ENCODE results near the gene SPC25.
"Not testable (repeated sequence)": the region's sequence is repeated elsewhere in the genome, so short reads cannot be mapped to it uniquely, and the experiment has no call there.

SPC25 gene

GRCh38 chr2:168890006-168890782, at the start of gene SPC25:
TSS of gene SPC25 (minus strand) at chr2:168890430. CDS start at chr2:168889519, 911 bp downstream.
- peak; percentile 92 for DNase-seq

- DNase-seq: no peak
These were observed 49.7 kb upstream of the SPC25 start for GRCh38 chr2:168939918-168940317.

GRCh38 chr2:168939061-168939460, 48.8 kb upstream of the SPC25 start:
- no peak for DNase-seq

- DNase-seq: no peak
These were observed 45.8 kb upstream of the SPC25 start for GRCh38 chr2:168935810-168936581.

- no peak for DNase-seq
These were observed 44.6 kb upstream of the SPC25 start for GRCh38 chr2:168934826-168935225.

GRCh38 chr2:168932174-168932573, 41.9 kb upstream of the SPC25 start:
- not testable (repeated sequence) for DNase-seq

GRCh38 chr2:168930242-168930641, 40.0 kb upstream of the SPC25 start:
- DNase-seq: no peak

GRCh38 chr2:168929031-168929430, 38.8 kb upstream of the SPC25 start:
- no peak for DNase-seq

GRCh38 chr2:168928113-168928831, 38.0 kb upstream of the SPC25 start:
- no peak for DNase-seq

GRCh38 chr2:168926621-168927386, 36.6 kb upstream of the SPC25 start:
- no peak for DNase-seq

GRCh38 chr2:168920504-168921157, 30.4 kb upstream of the SPC25 start:
- DNase-seq: no peak

GRCh38 chr2:168916331-168916675, 26.1 kb upstream of the SPC25 start:
- DNase-seq: no peak

GRCh38 chr2:168915441-168916330, 25.5 kb upstream of the SPC25 start:
- DNase-seq: no peak

- no peak for DNase-seq
These were observed 23.3 kb upstream of the SPC25 start for GRCh38 chr2:168913495-168913894.

- no peak for DNase-seq
These were observed 22.7 kb upstream of the SPC25 start for GRCh38 chr2:168912901-168913369.

- DNase-seq: no peak
These were observed 22.2 kb upstream of the SPC25 start for GRCh38 chr2:168912466-168912865.

GRCh38 chr2:168910330-168910729, 20.1 kb upstream of the SPC25 start:
- no peak for DNase-seq

- DNase-seq: no peak
These were observed 17.9 kb upstream of the SPC25 start for GRCh38 chr2:168907940-168908662.

GRCh38 chr2:168904358-168904757, 14.1 kb upstream of the SPC25 start:
- no peak for DNase-seq

GRCh38 chr2:168903888-168904287, 13.7 kb upstream of the SPC25 start:
- DNase-seq: no peak
